HG02943 (cell line): ENCODE data around the gene VAX1.

Experiments used
- ATAC-seq: cut with Tn5 transposase; IDR thresholded peaks from one replicate; pipeline ENCODE4 v1.9.1; 2021; ENCODE audit warnings: mild to moderate bottlenecking, low read depth, moderate library complexity; ENCODE audit not compliant: unreplicated experiment

Gene VAX1

GRCh38 chr10:117164592-117165537, 26.8 kb upstream of the VAX1 start:
- ATAC-seq, result no peak

- ATAC-seq, result no peak
Observed at GRCh38 chr10:117163954-117164548, 26.0 kb upstream of the VAX1 start.

GRCh38 chr10:117163061-117163953, 25.2 kb upstream of the VAX1 start:
- no peak for ATAC-seq

- ATAC-seq, result no peak
Observed at GRCh38 chr10:117162093-117163060, 24.3 kb upstream of the VAX1 start.

DNA sequence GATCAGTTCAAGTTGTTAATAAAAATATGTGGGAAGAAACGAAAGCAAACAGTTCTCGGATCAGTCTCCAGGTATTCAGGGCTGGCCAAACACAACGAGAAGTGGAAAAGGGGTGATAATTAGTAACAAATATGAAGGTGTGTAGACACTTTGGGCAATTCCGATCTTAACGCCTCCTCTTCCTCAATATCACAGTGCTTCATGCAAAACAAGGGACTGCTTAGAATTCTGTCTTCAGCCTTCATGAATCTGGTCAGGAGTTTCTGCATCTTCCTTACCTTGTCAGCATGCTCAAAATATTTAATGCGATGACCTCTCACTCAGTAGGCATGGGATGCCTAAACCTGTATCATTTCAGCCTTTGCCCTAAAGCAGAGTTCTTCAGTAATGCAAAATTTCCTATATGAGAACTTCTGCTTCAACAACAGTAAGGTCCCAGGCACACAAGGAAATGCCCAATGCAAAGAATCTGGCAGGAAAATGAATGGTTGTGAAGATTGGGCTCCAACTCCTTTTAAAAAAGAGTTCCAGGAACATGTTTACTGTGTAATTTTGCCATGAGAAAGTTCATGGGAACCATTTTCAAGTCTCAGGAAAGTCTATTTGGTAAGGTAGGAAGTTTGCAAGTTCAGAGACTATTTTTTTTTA, 23.4 kb upstream of the VAX1 start:
- ATAC-seq, result no peak

- ATAC-seq, result no peak
Observed at GRCh38 chr10:117160567-117160966, 22.5 kb upstream of the VAX1 start.

- no peak for ATAC-seq
Observed at GRCh38 chr10:117159390-117159789, 21.3 kb upstream of the VAX1 start.

DNA sequence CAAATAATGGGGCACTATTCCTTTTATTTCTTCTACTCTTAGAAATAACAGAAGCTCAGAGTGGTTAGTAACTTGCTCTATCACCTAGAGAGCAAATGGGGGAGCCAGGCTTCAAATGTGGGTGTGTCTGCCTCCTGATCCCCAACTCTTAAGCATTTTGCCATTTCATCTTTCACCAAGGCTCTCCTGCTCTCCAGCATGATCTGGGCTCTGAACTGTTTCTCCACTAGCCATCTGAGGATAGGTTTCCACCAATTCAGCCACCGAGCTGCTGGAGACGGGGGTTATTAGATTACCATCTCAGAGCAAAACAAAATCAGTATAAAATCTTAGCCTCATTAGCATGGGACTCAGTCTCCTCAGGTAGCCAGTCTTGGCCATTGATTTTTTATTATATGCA, 20.2 kb upstream of the VAX1 start:
- no peak for ATAC-seq

- ATAC-seq, result no peak
Observed at GRCh38 chr10:117152668-117153067, 14.6 kb upstream of the VAX1 start.

DNA sequence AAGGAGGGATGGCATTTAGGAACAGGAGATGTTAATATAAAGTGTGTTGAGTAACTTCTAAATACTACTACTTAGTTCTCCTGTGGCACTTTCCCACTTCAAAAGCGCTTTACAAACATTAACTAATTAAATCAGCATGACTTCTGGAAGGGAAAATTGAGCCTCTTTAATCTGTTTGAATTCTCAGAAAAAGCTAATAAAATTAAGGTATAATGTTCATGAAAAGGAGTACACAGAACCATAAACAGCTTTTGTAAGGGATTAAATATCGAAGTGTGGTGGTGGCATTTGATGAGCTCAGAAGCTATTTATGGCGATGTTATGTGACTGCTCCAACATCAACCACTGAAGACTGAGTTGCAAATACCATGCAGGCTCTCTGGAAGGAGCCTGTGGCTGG, 10.2 kb upstream of the VAX1 start:
- ATAC-seq, result no peak

- ATAC-seq, result no peak
Observed at GRCh38 chr10:117145019-117145418, 6.9 kb upstream of the VAX1 start.

DNA sequence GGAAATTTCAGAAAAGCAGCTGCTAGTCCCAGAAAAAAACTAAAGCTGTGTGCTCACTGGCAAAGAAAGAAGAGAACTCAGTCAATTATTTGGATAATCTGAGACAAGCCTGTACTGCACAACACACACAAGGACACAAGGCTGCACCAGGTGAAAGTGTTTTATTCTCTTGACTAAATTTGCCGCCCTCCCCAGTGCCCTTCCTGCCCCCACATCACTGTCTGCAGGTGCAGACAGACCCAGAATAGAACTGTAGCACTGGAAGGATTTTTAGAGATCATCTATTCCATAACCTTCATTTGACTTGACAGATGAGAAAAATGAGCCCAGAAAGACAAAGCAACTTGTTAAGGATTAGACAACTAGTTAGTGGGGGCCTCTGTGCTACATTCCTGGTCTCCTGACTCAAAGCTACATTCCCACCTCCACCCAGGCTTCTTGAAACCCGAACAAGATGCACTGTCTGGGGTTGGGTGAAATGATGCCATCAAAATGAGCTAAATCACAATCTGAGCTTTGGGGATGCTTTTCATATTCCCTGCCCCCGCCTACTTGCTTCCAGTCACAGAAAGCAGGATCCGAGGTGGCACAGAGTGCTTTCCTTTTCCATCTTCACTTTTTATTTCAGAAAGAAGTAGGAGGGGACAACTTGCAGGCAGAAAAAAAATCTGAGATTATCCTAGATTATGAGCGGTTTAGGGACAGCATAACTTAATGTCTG, 5.2 kb upstream of the VAX1 start:
- ATAC-seq, result no peak

- ATAC-seq, result no peak
Observed at GRCh38 chr10:117140525-117140902, 2.4 kb upstream of the VAX1 start.

DNA sequence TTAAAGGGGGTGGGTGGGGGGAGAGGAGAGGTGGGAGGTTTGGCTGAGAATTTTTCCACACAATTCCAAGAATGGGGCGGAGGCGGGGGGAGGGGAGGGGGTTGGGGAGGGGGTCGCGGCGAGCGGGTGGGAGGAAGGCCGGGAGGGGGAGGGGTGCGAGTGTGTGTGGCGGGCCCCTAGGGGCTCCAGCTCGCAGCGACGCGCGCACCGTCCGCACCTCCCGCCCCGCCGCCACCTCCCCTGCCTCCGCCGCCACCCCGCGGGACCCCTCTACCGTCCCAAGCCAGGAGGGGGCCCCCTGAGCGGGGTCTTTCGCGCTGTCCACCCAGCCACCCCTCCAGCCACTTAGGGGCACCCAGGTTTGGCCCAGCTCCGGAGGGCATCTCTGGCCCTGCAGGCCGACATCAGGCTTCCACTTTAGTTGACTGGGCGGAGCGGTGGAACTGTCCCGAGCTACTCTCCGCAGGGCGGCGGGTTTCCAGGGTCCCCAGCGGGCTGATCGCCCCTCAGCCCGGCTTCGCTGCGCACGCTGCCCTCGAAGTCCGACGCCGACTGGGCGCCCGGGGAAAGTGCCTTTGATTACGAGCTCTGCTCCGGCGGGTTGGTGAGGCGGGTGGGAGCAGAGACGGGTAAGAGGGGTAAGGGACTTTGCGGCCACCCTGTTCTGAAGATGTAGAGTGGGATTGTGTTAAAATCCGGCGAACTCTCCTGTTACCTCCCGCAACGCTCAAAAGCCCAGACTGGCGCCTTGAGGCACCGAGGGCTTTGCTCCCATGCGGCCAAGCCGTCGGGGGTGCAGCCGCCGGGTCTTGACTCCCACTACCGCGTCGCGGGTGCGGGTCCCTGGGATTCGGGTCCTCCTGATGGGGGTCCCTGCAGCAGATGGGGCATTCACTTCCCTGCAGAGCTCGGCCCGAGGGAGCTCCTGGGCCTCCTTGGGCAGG, 1.8 kb upstream of the VAX1 start:
- no peak for ATAC-seq

GRCh38 chr10:117138838-117139580, 939 bp upstream of the VAX1 start:
- no peak for ATAC-seq

DNA sequence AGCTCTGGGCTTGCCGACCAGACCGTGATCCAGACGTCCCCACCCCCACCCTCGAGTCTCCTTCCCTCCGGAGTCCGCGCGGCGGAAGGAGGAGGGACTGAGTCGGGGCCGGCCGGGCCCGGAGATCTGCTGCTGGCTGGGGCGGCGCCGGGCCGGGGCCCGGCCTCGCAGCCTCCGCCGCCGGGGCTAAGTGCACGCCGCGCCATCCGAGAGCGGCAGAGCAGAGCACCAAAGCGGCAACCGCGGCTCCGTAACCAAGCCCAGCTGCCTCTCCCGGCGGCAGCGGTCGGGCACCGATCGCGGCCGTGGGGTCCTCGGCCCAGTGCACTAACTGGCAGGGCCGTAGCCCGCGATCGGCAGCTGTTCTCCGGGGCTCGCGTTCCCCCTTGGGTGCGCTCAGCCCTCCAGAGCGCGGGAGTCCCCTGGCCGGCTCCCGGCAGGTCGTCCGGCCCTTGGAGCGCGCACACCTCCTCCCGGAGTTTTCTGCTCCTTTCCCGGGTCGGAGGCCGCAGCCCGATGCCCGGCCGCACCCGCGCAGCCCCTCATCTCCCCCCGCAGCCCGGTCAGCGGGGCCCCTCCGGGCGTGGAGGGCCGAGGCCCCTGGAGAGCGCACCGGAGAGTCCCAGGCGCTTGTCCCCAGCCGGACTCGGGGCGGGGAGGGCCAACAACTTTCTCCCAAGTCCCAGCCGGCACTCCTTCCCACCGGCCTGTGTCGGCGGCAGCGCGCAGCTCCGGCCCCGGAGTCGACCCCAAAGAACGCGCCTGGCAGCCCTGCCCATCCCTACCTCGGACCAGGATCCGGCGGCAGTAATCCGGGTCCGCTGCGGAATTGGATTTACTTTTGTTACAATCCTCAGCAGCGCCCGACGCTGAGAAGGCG, 799 bp downstream of the VAX1 start:
- ATAC-seq, result no peak
